ENCODE data around the gene LIMS2.

LIMS2 gene, protein sequence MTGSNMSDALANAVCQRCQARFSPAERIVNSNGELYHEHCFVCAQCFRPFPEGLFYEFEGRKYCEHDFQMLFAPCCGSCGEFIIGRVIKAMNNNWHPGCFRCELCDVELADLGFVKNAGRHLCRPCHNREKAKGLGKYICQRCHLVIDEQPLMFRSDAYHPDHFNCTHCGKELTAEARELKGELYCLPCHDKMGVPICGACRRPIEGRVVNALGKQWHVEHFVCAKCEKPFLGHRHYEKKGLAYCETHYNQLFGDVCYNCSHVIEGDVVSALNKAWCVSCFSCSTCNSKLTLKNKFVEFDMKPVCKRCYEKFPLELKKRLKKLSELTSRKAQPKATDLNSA

DNA sequence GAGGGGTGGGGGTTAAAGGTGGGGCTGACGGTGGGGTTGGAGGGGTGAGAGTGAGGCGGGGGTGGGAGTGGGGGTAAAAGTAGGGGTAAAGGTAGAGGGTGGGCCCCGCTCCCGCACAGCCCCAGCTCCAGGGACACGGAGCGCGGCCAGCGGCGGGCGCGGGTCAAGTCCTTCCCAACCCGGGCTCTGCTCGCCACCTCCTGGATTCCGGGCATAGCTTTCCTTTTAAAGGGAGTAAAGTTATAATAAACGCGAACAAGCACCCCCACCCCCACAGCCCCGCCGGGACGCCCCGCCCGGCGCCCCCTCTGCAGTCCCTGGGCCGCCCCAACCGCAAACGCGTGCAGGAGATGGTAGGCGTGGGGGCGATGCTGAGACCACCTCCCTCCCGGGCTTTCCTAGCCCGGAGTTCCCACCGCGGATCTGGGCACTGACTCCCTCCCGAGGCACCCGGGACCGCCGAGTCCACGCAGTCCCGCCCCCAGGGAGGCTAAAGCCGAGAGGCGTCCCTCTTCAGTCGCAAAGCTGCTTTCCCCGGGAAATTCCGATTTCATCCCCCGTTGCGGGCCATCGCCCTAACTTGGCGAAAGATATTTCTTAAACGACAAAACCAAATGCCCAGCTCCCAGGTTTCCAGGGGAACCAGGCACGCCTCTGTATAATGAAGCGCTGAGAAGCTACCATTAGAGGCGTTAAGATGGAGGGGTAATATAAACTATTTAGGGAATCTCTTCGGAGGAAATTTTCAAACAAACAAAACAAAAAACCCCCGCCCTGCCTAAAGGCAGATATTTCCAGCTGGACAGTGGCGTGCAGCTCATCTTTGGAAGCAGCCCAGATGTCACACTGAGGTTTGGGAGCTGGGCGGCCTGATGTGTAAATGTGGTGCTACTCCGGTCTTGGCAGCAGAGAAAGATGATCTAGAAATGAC is at the start of gene LIMS2:
LIMS2 (minus strand) TSS at position 200 of the 931 bp plus-strand sequence. CDS start 506 bp downstream, outside the sequence.
- DNase-seq: peak; percentile 52

DNA sequence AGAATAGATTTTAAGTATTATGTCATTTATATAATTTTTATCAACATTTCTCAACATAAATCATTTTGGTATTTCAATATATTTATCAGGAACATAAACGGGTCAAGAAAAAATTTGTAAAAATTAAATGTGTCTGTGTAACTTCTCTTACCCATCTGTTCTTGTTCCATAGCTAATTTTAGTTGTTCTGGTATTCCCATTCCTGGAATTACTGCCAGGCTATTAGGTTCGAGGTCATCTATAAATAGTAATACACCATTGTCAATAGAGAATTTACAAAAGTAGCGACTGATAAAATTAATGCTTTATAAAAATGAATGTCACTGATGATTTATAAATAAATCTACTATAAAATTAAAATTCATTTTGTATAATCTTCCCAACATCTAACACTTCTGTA is 47.5 kb upstream of the LIMS2 start:
- DNase-seq: no peak

DNA sequence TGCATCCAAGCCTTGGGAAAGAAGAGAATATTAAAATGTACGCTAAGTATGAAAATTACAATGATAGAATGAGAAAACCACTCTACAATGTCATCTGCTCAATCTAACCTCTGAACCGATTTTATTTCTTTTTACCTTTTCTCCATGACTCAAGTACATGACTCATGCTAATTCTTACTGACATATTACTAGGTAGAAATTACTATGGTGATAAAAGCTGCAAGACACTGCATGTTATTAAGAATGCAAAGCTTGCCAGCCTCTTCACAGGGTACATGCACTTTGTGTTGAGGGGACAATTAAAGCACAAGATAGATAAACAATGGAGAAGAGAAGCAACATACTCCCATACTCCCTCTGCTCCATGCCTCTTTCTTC is 46.6 kb upstream of the LIMS2 start:
- no peak for DNase-seq

DNA sequence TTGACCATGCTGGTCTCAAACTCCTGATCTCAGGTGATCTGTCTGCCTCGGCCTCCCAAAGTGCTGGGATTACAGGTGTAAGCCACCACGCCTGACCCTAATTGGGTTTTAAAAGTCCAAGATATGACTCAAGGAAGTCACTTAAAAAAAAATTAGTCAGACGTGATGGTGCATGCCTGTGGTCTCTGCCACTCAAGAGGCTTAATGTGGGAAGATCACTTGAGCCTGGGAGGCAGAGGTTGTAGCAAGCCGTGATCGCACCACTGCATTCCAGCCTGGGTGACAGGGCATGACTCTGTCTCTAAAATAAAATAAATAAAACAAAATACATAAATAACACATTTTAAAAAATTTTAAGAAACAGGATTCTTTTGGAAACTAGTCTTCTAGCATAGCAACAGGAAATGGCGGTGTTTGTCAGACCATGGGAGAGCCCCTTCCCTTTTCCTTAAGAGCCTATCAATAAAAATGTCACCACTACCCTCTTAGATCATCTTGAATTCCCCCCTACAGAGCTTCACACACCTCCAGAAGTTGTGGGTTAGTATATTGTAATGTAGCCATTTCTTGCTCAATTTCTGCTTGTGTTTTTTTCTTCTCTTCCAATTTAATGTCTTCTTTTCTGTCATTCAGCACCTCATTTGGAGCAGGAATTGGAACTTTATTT is 46.1 kb upstream of the LIMS2 start:
- DNase-seq: no peak

DNA sequence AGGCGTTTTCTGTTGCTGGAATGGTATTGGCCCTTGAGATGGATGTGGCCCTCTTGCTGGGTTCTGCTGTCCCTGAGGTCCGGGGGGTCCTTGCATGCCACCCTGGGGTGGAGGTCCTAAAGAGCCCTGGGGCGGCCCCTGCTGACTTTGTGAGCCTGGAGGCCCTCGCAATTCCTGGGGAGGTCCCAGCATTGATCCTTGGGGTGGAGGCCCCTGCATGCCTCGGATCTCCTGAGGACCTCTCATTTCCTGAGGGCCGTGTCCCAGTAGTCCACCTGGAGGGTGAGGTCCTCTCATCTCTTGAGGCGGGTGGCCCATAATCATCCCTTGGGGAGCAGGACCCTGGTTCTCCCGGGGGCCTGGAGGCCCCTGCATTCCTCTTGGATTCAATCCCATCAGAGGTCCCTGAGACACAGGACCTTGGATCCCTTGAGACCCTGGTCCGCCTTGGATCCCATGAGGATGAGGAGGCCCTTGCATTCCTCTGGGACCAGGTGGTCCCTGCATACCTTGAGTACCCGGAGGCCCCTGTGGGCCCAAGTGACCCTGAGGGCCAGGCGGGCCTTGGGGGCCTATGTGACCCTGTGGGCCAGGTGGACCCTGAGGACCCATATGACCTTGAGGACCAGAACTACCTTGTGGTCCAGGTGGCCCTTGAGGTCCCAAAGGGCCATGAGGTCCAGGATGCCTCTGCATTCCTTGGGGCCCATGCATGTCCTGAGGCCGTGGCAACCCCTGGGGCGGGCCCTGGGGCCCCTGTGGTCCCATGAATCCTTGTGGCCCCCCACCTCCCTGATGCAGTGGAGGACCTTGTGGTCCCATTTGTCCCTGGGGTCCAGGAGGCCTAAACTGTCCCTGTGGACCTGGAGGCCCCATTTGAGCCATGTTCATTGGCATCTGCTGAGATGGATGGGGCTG is 44.2 kb upstream of the LIMS2 start:
- no peak for DNase-seq

DNA sequence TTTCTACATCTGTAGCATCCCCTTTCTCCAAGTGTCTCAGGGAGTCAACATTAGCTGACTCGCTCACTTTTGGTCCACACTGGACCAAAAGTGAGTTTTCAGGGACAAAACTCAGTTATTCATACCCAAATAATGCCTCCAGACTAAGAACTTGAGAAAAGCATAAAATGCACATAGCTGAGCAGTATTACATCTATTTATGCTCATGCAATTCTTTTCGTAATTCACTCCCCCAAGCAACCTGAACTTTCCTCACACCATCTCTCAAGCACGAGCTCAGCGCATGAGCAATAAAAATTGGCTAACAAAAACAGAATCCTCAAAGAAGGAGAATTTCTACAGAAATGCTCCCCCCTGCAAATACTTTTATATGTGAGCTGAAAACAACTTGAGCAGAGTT is 42.9 kb upstream of the LIMS2 start:
- DNase-seq: no peak

DNA sequence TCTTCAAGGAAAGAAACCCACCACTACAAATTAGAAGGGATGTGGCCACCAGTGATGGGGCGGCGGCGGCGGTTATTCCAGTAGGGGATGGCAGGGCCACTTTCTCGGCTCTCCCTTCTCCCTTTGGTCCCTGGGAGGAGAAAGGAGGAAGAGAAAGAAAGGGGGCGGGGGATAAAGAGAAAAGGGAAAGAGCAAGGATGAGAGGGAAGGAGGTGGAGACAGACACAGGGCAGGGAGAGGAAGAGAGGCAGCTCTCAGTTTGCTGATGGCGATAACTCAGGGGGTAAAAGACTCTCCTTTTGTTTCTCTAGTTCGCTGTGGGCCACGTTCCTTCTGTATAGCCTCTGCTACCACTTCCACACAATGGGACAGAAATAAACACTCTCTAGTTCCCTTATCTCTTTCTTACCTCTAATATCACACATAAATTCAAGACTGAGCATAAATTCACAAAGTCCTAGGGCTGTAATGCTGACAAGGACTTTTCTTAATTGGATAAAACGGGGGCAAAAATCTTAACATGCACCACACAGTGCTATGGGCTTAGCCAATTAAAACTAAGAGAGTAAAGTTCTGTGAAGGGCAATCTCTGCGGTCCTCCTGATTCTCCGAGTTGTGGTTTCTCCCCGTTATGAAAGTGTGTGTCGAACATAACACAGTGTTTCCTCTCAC is 40.6 kb upstream of the LIMS2 start:
- no peak for DNase-seq

DNA sequence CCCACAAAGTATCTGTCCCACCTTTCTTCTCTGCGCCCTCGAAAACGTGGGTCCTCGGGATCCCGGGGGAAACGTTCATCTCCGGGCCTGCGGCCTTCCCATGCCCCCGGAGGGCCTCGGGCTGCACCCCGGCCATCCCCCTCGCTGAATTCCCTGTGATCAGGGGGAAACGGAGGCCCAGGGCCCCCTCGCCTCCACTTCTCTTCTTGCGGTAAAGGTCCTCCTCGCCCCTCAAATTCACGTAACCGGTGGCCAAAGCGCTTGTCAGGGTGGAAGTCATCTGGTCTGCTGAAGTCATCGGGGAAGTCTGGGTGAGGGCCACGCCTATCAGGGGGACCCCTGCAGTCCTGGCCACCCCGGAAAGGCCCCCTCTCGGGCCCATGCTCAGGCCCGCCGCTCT is 38.2 kb upstream of the LIMS2 start:
- no peak for DNase-seq

DNA sequence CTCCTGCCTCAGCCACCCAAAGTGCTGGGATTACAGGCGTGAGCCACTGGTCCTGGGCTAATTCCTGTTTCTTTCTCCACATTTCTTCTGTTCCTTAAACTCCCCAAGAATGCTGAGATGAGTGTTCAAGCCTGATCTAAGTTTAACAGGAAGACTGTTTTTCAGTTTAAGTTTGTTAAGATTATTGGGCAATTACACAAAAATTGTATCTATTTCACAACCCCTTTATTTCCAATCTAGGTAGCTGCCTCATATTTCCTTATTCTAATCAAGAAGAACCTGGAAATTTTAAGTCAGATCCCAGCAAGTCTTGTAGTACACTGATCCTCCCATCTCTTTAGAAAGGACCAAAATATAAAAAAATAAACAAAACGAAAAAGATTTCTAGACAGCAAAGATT is 37.7 kb upstream of the LIMS2 start:
- DNase-seq: no peak

DNA sequence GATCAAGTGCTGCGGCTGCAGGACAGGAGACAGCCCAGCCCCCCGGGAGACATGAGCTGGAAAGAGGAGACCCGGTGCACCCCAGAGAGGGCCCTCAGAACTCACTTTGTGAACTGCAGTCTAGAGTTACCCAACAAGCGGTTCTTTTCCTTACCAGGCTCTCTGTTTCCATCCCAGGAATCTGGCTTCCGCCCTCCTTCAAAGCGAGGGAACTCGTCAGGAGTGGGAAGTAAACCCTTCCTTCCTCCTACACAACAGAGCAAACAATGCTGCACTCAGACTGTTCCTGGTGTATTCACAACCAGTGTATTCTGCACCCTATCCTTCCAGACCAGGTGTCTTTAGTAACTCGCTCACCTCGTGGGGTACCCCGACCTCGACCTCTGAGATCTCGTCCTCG is 34.0 kb upstream of the LIMS2 start:
- no peak for DNase-seq

DNA sequence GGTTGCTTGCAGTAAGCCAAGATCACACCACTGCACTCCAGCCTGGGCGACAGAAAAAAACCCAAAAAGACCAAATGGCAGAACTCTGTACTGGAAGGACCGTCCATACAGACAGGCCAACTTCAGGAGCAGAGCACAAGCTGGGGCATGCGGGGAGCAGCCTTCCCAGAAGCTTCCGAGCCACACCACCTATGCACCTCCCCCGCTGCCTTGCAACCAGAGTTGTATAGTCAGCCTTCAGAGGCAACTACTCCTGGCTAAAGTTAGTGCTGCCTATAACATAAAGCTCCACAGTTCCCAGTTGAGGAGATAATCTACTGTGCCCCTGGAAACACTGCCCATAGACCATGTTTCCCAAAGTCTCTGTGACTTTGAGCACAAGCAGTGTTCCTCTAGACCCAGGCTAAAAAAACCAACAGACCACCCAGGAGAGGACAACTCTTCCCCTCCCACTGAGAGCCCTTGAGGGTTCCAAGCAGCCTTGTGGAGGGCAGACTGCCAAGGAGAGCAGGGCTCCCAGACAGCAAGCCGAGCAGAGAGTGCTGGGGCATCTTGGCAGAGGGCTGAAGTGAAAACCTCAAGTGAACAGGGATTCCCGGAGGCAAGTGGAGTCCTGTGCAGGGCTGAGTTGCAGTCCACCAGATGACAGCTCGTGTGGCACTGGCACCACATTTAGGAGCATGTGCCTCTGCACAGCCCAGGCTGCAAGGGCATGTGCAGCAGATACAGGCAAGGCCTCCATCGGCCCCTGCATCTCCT is 32.7 kb upstream of the LIMS2 start:
- no peak for DNase-seq

DNA sequence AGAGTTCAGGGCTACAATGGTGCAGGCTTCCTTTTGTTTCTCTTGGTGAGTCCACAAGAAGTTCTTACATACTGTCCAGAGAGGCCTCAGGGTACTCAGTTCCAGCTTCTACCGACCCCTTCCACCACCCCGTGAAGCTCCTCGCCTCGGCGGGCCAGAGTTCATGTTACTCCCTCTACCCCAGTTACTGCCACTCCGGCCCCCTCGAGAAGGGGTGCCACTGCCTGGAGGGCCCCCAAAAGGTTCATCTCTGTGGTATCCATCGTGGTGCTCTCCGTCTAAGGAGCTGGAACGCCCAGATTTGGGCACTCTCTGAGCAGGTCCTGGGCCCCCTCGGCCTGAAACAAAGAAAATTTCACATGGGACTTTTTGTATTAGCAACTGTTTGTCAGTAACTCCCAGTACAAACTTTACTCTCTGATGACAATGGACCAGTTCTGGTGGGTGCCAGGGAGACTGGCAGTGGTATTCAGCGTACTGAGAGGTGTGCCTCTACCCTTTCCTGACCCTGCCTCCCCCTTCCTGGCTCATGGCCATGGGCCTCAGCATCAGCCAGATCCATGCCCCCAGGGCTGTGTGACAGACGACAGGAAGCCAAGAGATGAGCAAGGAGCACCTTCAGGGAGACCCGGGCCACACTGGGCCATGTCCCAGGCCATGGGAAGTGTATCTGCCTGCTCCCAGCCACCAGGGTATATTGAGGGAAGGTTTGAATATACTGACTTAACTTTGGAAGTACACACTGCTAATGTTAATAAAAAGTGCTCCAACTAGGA is 31.1 kb upstream of the LIMS2 start:
- DNase-seq: no peak

DNA sequence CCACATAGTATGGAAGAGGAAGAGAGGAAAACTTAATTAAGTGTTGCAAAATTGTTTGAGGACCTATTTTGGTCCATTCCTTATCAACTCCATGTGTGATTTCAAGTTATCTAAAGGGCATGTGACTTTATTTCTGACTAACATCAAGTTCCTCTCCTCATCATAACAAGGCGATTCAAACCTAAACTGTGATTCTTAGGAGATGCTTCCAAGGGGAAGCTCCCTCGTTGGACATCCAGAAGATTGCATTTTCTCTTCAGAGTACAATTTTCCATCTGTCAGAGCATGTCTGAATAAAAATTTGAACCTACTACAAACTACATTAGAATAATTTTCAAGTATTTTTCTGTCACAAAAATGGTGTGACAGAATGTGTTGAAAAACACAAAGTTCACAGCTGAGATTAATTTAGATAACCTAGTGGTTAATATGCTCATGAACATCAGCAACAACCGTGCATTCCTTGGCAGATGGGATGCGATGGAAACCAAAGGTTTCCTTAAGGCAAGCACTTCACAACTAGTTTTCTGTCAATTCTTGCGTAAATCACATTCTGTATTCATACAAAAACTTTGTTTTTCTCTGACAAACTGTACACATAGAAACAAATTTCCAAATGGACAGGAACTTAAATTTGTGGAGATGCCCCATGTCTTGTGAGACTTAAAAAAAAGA is 30.2 kb upstream of the LIMS2 start:
- DNase-seq: no peak

DNA sequence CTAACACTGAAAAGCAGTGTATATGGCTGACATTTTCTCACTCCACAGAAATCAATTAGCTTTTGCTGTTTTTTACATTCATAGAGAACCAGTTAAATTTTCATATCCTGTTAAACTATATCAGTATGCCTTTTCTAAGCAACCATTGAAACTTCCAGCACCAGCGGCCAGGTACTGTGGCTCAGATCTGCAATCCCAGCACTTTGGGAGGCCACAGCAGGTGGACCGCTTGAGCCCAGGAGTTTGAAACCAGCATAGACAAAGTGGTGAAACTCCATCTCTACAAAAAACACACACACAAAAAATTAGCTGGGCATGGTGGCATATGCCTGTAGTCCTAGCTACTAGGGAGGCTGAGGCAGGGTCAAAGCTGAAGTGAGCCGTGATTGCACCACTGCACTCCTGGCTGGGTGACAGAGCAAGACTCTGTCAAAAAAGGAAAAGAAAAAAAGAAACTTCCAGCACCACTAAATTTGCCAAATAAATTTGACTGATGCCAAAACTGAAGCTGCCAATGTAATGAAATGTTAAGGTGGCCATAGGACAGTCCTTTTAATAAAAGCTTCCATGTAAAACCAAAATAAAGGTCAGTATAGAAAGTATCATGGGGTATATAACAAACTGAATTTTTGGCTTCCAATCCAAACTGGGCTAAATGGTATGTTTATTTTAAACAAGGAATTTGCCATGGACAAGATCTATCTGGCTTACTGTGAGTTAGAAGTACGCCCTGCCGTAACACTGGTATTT is 29.5 kb upstream of the LIMS2 start:
- no peak for DNase-seq

DNA sequence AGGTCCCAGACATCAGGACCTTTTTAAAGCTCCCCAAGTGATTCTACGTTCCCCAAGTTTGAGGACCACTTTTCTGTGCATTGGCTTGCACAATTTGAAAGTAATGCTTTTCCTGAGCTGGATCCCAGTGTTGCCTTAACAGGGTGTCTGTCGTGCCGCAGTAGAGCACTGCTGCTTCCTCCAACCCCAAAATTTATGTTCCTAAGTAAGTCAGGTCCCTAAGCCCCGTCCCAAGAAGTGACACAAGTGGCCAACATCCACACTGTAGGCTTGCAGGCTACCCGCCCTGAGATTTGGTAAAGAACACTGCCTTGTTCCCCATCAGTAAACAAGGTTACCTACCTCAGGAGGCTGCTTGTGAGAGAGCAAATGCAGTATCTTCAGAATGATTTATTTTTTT is 28.0 kb upstream of the LIMS2 start:
- no peak for DNase-seq

DNA sequence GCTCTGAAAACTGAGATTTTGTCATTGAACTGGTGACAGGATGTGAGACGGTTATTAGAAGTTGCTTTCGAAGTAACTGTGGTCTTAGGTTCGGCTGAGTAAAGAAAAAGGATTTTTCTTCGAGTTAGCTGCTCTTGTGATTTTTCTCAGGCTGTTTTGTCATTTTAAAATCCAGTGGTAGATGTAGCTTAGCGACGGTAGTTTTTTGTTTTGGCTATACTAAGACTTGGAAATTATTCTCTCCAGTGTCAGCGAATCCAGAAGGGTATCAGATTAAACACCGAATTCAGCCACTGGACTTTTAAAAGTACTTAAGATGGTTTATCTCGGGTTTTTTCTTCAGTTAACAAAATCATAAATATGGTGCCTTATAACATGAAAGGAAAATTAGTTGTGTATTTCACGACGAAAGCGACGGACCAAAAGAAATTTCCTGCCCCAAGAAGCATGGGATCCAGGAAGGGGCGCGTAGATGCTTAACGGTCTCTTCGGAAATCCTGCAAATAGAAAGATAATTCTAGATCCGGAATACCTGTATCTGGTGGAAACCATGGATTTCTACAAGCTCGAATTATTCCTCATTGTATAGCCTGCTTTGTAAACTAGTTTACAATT is 27.2 kb upstream of the LIMS2 start:
- no peak for DNase-seq

DNA sequence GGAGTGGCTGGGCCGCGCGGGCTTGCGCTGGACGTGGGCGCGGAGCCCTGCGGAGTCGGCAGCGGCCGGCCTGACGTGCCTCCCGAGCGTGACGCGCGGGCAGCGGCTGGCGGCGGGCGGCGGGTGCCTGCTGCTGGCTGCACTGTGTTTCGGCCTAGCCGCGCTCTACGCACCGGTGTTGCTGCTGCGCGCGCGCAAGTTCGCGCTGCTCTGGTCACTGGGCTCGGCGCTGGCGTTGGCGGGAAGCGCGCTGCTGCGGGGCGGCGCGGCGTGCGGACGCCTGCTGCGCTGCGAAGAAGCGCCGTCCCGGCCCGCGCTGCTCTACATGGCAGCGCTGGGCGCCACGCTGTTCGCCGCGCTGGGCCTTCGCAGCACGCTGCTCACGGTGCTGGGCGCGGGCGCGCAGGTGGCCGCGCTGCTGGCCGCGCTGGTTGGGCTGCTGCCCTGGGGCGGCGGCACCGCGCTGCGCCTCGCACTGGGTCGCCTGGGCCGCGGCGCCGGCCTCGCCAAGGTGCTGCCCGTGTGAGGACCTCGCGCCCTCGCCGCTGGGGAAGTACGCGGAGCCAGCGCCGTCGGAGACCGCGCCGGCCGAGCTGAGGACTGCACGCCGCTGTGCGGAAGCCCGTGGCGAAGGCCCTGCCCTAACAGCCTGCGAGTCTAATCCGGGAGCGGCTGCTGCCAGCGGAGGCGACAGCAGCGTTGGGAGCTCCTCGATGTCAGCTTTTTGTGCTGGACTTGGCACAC is 26.5 kb upstream of the LIMS2 start:
- peak; percentile 93 for DNase-seq

DNA sequence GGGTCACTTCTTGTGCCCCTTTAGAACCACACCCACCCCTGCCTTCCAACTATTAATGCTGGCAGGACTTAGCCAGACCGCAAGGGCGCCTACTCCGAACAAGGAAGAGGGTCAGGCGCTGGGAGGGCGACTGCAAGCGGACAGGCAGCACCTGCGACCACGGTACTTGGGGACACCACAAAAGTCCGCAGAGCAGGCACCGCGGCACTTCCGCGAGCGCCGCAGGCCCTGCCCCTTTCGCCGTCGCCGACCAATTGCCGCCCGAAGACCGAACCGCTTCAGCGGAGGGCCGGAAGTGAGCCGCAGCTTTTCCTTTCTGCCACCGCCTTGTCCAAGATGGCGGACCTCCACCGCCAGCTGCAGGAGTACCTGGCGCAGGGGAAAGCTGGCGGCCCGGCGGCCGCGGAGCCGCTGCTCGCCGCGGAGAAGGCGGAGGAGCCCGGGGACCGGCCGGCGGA is 25.9 kb upstream of the LIMS2 start, which contains the start of gene SFT2D3:
SFT2D3 (plus strand) TSS at position 305 of the 458 bp plus-strand sequence; CDS start at position 337, 32 bp downstream.
- peak; percentile 96 for DNase-seq
